Vagina (tissue), 2 donors: ENCODE measurements around the gene TLR5.

Experiments used
- POLR2A ChIP-seq, 2 donors: fragments of 450-650 bp; IDR thresholded peaks; one replicate each; pipeline ENCODE4 v1.6.1; 2017; ENCODE audit warnings: antibody characterized with exemption in 2 of 2, mild to moderate bottlenecking in 2 of 2, moderate library complexity in 2 of 2
- POLR2AphosphoS5 ChIP-seq, 2 donors: sonication (generic); formaldehyde crosslinking; IDR thresholded peaks; one replicate each; pipeline ENCODE4 v1.9.0; 2017; ENCODE audit warnings: antibody characterized with exemption in 2 of 2, mild to moderate bottlenecking in 2 of 2, low read depth in 1 of 2; ENCODE audit not compliant: insufficient read depth in 1 of 2
- TF ChIP-seq, protein P1 (sequence below), 3 experiments: fragments of 450-650 bp in 2 of 3; fragments of 200-600 bp in 1 of 3; sonication (generic) in 1 of 3; IDR thresholded peaks; one replicate each; pipeline ENCODE4 v1.5.1; 2017 to 2019; ENCODE audit warnings: antibody characterized with exemption in 3 of 3, mild to moderate bottlenecking in 2 of 3, moderate library complexity in 2 of 3

- TF ChIP-seq, protein P1, sequence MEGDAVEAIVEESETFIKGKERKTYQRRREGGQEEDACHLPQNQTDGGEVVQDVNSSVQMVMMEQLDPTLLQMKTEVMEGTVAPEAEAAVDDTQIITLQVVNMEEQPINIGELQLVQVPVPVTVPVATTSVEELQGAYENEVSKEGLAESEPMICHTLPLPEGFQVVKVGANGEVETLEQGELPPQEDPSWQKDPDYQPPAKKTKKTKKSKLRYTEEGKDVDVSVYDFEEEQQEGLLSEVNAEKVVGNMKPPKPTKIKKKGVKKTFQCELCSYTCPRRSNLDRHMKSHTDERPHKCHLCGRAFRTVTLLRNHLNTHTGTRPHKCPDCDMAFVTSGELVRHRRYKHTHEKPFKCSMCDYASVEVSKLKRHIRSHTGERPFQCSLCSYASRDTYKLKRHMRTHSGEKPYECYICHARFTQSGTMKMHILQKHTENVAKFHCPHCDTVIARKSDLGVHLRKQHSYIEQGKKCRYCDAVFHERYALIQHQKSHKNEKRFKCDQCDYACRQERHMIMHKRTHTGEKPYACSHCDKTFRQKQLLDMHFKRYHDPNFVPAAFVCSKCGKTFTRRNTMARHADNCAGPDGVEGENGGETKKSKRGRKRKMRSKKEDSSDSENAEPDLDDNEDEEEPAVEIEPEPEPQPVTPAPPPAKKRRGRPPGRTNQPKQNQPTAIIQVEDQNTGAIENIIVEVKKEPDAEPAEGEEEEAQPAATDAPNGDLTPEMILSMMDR (IDR thresholded peaks at IDR 0.05) = no peak
- TF ChIP-seq POLR2A (IDR thresholded peaks at IDR 0.05) (no peak), POLR2AphosphoS5 (IDR thresholded peaks at IDR 0.05; ENCODE audit: insufficient read depth in 1 of 2, low read depth in 1 of 2) (no peak)
Measured at GRCh38 chr1:223156343-223156742, 13.3 kb upstream of the TLR5 start.
